ENCODE results near the gene BCL2L14.

GRCh38 chr12:12107678-12108077 is 36.9 kb downstream of the BCL2L14 start:
- TF ChIP-seq POLR2AphosphoS5 (IDR thresholded peaks at IDR 0.05; ENCODE audit: low read depth, low read length) (no peak), TAF1 (IDR thresholded peaks at IDR 0.05; ENCODE audit: borderline replicate concordance, insufficient read depth, low read length) (no peak), SIN3A (IDR thresholded peaks at IDR 0.05; ENCODE audit: borderline replicate concordance, insufficient read depth, low read length) (no peak), REST (IDR thresholded peaks at IDR 0.05; ENCODE audit: insufficient read depth in 1 of 2, low read depth in 2 of 2, low read length in 2 of 2) (no peak)

Data from PFSK-1 (cell line).